Esophagus muscularis mucosa (tissue), 4 donors: ENCODE data around the gene C1orf174. TPM values are rescaled to one million over a fixed set of nuclear protein-coding genes. Genes with fewer than 3 reads are reported as not detected.

Experiments used
- DNase-seq: peaks from one replicate; pipeline ENCODE4 v3.0.0-alpha.2; 2017; ENCODE audit errors: extremely low spot score
- H3K27ac ChIP-seq, 4 donors: fragments of 200-600 bp; sonication (generic); replicated peaks in 1 of 4; 1 replicate in 3 of 4; 2 replicates in 1 of 4; pipeline ENCODE4 v1.5.1; 2016 to 2019; ENCODE audit warnings: mild to moderate bottlenecking in 1 of 4
- H3K27me3 ChIP-seq, 4 donors: fragments of 200-600 bp; sonication (generic); one replicate each; pipeline versions ENCODE4 v1.5.1 to v1.6.0; 2016 to 2019
- H3K36me3 ChIP-seq, 4 donors: fragments of 200-600 bp; sonication (generic); one replicate each; pipeline ENCODE4 v1.5.1; 2016 to 2019
- H3K4me1 ChIP-seq, 4 donors: fragments of 200-600 bp; sonication (generic); one replicate each; pipeline ENCODE4 v1.5.1; 2016 to 2019
- H3K4me3 ChIP-seq, 4 donors: fragments of 200-600 bp; sonication (generic); 1 replicate in 2 of 4; 2 replicates in 2 of 4; pipeline ENCODE4 v1.5.1; 2016 to 2019; ENCODE audit warnings: mild to moderate bottlenecking in 4 of 4, moderate library complexity in 1 of 4
- H3K9me3 ChIP-seq, 4 donors: fragments of 200-600 bp; sonication (generic); 1 replicate in 3 of 4; 2 replicates in 1 of 4; pipeline ENCODE4 v1.5.1; 2016 to 2019
- EP300 ChIP-seq: sonication (generic); formaldehyde crosslinking; IDR thresholded peaks from one replicate; pipeline ENCODE4 v1.6.1; 2017; ENCODE audit warnings: antibody characterized with exemption
- POLR2A ChIP-seq: fragments of 450-650 bp; IDR thresholded peaks from one replicate; pipeline ENCODE4 v1.6.1; 2017; ENCODE audit warnings: antibody characterized with exemption, moderate library complexity, mild to moderate bottlenecking, low read depth
- POLR2AphosphoS5 ChIP-seq, 2 donors: sonication (generic); formaldehyde crosslinking; IDR thresholded peaks; one replicate each; pipeline ENCODE4 v1.6.1; 2017; ENCODE audit warnings: antibody characterized with exemption in 2 of 2
- WGBS: methylation state at CpG from one replicate; pipeline ENCODE4 v1.1.5; 2018; 5-methylcytosine and 5-hydroxymethylcytosine counted together
- intact Hi-C: fragments of 100-400 bp; cut with DNase I; formaldehyde crosslinking; loops from one replicate; pipeline ENCODE4 v1.15.1; 2023
- total RNA-seq, 4 donors: library from RNA; depleted of rRNA; stranded (reverse); fragments of >200 nt; gene quantifications; one replicate each; pipeline versions ENCODE4 v1.1.0 to v1.2.1, GENCODE V29; 2016
- TF ChIP-seq, protein P1 (sequence below), 3 experiments: fragments of 200-600 bp in 2 of 3; fragments of 450-650 bp in 1 of 3; sonication (generic) in 2 of 3; IDR thresholded peaks; one replicate each; pipeline ENCODE4 v1.5.1; 2017 to 2019; ENCODE audit warnings: antibody characterized with exemption in 3 of 3, mild to moderate bottlenecking in 2 of 3, moderate library complexity in 1 of 3

The C1orf174 gene
- total RNA-seq, 4 donors from 2014 or later, result 25.0 to 35.1 (median 27.6) TPM

DNA sequence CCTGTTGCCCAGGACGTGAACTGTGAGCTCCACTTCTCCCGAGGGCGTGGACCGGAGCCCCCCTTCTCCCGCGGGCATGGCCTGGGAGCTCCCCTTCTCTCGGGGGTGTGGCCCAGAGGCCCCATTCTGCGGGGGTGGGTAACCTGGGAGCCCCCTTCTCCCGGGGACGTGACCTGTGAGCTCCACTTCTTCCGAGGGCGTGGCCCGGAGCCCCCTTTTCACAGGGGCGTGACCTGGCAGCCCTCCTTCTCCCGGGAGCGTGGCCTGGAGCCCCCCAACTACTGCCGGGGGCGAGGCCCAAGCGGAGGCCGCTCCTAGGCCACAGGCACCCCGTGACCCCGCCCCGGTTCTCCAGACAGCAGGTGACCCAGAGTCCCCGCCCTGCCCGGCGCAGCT is 320 bp downstream of the C1orf174 start:
- TF ChIP-seq POLR2A, result no peak
- no peak for TF ChIP-seq POLR2AphosphoS5 (IDR thresholded peaks at IDR 0.05)
- TF ChIP-seq, protein P1, sequence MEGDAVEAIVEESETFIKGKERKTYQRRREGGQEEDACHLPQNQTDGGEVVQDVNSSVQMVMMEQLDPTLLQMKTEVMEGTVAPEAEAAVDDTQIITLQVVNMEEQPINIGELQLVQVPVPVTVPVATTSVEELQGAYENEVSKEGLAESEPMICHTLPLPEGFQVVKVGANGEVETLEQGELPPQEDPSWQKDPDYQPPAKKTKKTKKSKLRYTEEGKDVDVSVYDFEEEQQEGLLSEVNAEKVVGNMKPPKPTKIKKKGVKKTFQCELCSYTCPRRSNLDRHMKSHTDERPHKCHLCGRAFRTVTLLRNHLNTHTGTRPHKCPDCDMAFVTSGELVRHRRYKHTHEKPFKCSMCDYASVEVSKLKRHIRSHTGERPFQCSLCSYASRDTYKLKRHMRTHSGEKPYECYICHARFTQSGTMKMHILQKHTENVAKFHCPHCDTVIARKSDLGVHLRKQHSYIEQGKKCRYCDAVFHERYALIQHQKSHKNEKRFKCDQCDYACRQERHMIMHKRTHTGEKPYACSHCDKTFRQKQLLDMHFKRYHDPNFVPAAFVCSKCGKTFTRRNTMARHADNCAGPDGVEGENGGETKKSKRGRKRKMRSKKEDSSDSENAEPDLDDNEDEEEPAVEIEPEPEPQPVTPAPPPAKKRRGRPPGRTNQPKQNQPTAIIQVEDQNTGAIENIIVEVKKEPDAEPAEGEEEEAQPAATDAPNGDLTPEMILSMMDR (IDR thresholded peaks at IDR 0.05), result no peak
- no peak for TF ChIP-seq EP300
- Histone ChIP-seq H3K4me1 (peaks cover 7 to 40% (median 35%) of the 10 kb centered on the region in 4 donors), H3K4me3 (peak overlapping the region; percentile 76 to 88 (median 86)), H3K9me3 (peaks cover 0 to 11% (median 5%) of the 10 kb centered on the region in 4 donors), H3K27me3 (no peaks in the 10 kb centered on the region), H3K27ac (peak overlapping the region; percentile 93 to 98 (median 94)), H3K36me3 (peaks cover 0 to 6% (median 0%) of the 10 kb centered on the region in 4 donors)
- 0% methylated on average over 10 of the region's 26 CpGs for WGBS
- no peak for DNase-seq
- intact Hi-C loops, result loop anchor here (10.0 kb wide), 1 partner anchor 105 kb away; the partner anchor contains the start of gene LRRC47

DNA sequence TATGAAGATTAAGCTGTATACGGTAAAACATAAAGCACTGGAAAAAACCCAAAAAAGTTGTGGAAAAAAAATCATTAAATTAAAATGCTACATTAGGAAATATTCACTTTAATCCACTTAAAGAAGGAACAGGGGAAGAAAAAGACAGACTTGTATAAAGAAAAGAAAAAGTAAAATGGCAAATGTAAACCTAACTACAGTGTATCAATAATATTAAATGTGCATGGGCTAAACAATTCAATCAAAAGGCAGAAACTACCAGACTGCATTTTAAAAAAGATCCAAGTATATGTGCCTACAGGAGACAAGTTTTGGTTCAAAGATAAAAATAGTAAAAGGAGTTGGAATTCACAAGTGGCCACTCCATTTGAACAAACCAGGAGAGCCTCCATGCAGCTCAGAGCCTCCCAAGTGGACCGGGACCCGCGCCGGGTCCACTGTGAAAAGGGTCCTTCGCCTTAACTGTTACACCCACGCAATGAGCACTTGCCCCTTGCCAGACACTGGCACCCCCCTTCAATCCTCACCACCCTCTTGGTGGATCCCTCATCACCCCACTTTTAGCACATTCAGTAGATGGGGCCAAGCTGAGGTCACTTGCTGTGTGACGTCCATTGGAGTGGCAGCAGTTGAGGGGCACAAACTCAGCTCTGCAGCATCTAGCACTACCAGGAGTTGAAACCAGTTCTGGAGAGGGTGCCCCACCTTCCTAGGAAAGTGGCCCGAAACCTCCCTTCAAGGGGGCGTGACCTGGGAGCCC is 898 bp downstream of the C1orf174 start:
- intact Hi-C loops, result loop anchor here (10.0 kb wide), 1 partner anchor 104 kb away; the partner anchor contains the start of gene LRRC47
- Histone ChIP-seq H3K9me3 (peaks cover 0 to 11% (median 5%) of the 10 kb centered on the region in 4 donors), H3K36me3 (peaks cover 0 to 8% (median 0%) of the 10 kb centered on the region in 4 donors), H3K27me3 (no peaks in the 10 kb centered on the region), H3K4me1 (peaks cover 7 to 45% (median 39%) of the 10 kb centered on the region in 4 donors), H3K4me3 (peak overlapping the region; percentile 76 to 88 (median 86)), H3K27ac (peak overlapping the region; percentile 93 to 98 (median 94))
- no peak for DNase-seq
- TF ChIP-seq, protein P1 (IDR thresholded peaks at IDR 0.05), result no peak
- TF ChIP-seq EP300, result no peak
- WGBS, result 53% methylated on average over 8 of the region's 10 CpGs

DNA sequence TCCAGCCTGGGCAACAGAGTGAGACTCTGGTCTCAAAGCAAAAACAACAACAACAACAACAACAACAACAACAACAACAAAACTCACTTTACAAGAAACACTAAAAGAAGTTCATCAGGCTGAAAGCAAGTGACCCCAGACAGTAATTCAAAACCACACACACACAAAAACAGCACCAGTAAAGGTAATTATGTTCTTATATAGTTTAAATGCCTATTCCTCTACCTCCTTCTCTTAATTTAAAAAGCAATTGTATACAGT is 1.7 kb downstream of the C1orf174 start:
- Histone ChIP-seq H3K4me3 (no peak overlapping the region), H3K27me3 (no peaks in the 10 kb centered on the region), H3K4me1 (peaks cover 7 to 52% (median 46%) of the 10 kb centered on the region in 4 donors), H3K27ac (no peak overlapping the region), H3K9me3 (peaks cover 0 to 11% (median 5%) of the 10 kb centered on the region in 4 donors), H3K36me3 (peaks cover 0 to 8% (median 0%) of the 10 kb centered on the region in 4 donors)
- TF ChIP-seq POLR2A (no peak), POLR2AphosphoS5 (IDR thresholded peaks at IDR 0.05) (no peak), EP300 (no peak)
- TF ChIP-seq, protein P1 (IDR thresholded peaks at IDR 0.05), result no peak
- DNase-seq, result no peak
- intact Hi-C loops, result loop anchor here (10.0 kb wide), 1 partner anchor 104 kb away; the partner anchor contains the start of gene LRRC47

DNA sequence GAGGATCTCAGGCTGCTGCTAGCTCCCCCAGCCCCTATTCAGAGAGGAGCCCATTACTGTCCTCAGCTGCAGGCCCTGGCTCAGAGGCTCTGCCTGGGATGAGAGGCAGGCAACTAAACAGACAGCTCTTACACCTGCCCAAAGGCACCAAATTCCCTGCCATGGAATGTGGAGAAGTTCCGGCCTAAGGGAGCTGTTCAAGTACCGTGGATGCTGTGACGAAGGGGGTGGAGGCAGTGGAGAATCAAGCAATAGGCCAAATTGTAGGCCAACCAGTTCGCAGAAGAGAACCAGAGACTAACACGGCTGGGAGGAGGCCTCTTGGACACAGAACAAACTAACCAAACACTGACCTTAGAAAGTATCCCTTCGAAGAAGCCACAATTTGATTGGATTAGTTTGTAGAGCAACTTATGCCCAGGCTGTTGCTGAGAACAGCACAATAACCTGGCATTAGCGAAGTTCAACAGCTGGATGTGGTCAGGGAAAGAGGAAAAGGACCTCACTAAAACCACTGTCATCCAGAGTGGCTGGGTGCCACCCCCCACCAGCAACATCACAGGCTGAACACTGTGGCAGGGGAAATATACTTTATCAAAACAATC is 3.6 kb downstream of the C1orf174 start:
- Histone ChIP-seq H3K27me3 (no peaks in the 10 kb centered on the region), H3K36me3 (peaks cover 0 to 13% (median 2%) of the 10 kb centered on the region in 4 donors), H3K27ac (peak overlapping the region; percentile 70 to 83 (median 77)), H3K9me3 (peaks cover 0 to 11% (median 5%) of the 10 kb centered on the region in 4 donors), H3K4me1 (peaks cover 10 to 62% (median 55%) of the 10 kb centered on the region in 4 donors), H3K4me3 (no peak overlapping the region)
- TF ChIP-seq POLR2A (no peak), EP300 (no peak), POLR2AphosphoS5 (IDR thresholded peaks at IDR 0.05) (no peak)
- TF ChIP-seq, protein P1 (IDR thresholded peaks at IDR 0.05), result no peak
- WGBS, result 86% methylated on average over 7 of the region's 7 CpGs
- no peak for DNase-seq
- intact Hi-C loops, result loop anchor here (10.0 kb wide), 1 partner anchor 102 kb away; the partner anchor contains the start of gene LRRC47
